GM12891 (cell line): Measurements from ENCODE around the gene OGFRL1.

Source experiments
- POLR2A ChIP-seq: IDR thresholded peaks from 2 replicates; pipeline ENCODE4 v1.6.1; 2011; ENCODE audit warnings: low read depth, low read length, control low read depth
- POLR2AphosphoS5 ChIP-seq: IDR thresholded peaks from 2 replicates; pipeline ENCODE4 v1.6.1; 2011; ENCODE audit warnings: low read depth, low read length, control low read depth
- SPI1 ChIP-seq: IDR thresholded peaks from 2 replicates; pipeline ENCODE4 v1.6.1; 2011; ENCODE audit warnings: low read depth, low read length, control low read depth
- TAF1 ChIP-seq: IDR thresholded peaks from 2 replicates; pipeline ENCODE4 v1.6.1; 2011; ENCODE audit warnings: low read depth, low read length, control low read depth

GRCh38 chr6:71287926-71288227 lies 734 bp upstream of the OGFRL1 start:
- TF ChIP-seq POLR2AphosphoS5, result no peak
- TF ChIP-seq SPI1, result no peak
- TF ChIP-seq POLR2A, result no peak
- TF ChIP-seq TAF1, result no peak
